ENCODE results near the gene PPM1L.

Gene PPM1L

DNA sequence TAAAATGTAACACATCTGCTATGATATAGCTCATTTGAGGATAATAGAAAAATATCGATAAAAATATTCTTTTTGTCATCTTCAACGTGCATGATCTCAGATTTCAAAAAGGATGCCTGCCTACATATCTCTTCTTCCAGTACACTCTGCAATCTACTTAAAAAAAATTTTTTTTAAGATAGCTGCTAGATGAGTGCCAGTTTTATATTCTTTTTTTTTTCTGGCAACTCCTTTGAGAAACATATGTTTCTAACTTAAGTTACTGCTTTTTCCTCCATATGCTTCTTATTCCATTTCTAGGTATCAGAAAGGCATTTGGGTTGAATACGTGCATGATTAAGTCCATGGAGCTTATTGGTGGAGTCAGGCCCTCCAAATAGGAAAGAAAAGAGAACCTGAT lies 160.4 kb downstream of the PPM1L start:
- TF ChIP-seq, protein P1, sequence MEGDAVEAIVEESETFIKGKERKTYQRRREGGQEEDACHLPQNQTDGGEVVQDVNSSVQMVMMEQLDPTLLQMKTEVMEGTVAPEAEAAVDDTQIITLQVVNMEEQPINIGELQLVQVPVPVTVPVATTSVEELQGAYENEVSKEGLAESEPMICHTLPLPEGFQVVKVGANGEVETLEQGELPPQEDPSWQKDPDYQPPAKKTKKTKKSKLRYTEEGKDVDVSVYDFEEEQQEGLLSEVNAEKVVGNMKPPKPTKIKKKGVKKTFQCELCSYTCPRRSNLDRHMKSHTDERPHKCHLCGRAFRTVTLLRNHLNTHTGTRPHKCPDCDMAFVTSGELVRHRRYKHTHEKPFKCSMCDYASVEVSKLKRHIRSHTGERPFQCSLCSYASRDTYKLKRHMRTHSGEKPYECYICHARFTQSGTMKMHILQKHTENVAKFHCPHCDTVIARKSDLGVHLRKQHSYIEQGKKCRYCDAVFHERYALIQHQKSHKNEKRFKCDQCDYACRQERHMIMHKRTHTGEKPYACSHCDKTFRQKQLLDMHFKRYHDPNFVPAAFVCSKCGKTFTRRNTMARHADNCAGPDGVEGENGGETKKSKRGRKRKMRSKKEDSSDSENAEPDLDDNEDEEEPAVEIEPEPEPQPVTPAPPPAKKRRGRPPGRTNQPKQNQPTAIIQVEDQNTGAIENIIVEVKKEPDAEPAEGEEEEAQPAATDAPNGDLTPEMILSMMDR (IDR thresholded peaks at IDR 0.05; ENCODE audit: low read depth, low read length): no peak
- H3K4me3 ChIP-seq (ENCODE audit: low read depth, low read length): no peak overlapping the region

DNA sequence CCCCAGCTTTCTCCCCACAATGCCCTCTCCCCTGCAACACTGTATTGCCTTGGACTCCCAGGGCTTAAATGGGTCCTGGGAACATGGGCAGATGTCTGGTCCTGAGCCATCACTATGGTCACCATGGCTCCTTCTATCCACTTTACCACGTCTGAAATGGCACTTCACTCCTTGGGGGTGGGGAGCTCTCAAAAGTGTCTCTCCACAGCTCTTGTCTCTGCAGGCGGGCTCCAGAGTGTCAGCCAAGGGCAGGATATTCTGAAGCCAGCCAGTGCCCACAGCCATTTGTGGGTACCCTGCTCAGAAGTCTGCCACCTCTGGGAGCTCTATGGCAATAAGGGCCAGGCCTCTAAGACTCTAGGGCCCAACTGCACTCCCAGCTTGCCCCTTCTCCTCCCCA lies 163.9 kb downstream of the PPM1L start:
- H3K4me3 ChIP-seq (ENCODE audit: low read depth, low read length): no peak overlapping the region
- TF ChIP-seq, protein P1 (IDR thresholded peaks at IDR 0.05; ENCODE audit: low read depth, low read length): no peak

DNA sequence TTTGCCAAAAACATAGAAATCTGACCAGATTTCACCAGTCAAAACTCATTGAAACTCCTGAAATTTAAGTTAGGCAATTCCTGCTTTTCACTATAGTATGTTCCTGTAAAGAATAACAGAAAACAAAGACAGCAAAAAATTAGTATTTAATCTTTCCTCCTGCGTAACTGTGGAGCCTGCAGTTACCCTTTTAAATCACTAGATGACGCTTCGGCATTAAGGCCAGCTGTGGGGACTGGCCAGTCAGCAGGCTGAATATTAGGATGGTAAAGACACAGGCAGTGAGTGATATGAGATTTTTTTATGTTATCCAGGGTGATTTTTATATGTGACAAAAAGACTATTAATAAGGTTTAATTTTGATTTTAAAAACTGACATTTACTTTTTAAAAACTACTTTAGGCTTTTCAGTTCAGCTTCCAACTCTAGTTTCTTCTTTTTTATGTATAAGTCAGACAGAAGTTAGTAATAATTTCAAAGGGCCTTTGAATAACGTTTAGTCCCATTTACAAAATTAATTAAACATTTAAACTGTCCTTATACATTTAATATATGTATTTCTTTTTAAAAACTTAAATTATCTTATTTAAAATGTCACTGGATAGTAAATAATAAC lies 165.1 kb downstream of the PPM1L start:
- TF ChIP-seq, protein P1 (IDR thresholded peaks at IDR 0.05; ENCODE audit: low read depth, low read length): peak; percentile 85
- H3K4me3 ChIP-seq (ENCODE audit: low read depth, low read length): no peak overlapping the region

DNA sequence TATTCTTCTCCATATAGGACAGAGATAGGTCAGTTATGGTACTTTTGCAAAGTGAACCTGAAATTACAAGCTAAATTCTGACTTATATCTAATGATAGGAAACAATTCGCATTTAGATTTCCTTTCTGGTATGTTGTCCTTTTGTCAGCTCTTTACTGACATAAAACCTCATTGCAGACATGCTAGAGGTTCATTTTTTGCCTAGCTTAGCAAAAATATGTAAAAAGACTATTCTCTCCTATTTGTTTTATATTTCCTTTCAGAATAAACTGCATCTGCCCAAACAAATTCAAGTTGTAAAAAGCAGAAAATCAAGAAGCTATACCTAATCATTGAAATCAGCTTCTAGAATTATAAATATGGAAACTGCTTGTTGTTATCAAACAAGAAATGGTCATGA lies 168.7 kb downstream of the PPM1L start:
- TF ChIP-seq, protein P1 (IDR thresholded peaks at IDR 0.05; ENCODE audit: low read depth, low read length): no peak
- H3K4me3 ChIP-seq (ENCODE audit: low read depth, low read length): no peak overlapping the region

DNA sequence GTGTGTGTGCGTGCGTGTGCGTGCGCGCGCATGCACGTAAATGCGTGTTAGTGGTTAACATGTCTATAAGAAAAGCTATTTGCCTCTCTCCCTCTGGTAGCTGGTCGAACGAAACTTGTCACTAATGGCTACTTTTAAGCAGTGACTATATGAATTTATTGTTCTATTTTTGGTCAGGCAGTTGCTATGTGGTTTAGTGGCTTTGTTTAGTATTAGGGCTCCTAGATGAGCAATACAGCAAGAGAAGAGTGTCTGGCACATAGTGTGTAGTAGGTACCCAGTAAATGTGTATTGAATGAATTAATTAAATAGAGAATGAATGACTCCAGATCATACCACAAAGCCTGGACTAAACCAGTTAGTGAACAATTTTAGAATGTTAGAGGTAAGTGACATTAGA lies 171.6 kb downstream of the PPM1L start:
- no peak overlapping the region for H3K4me3 ChIP-seq (ENCODE audit: low read depth, low read length)
- TF ChIP-seq, protein P1 (IDR thresholded peaks at IDR 0.05; ENCODE audit: low read depth, low read length): no peak

DNA sequence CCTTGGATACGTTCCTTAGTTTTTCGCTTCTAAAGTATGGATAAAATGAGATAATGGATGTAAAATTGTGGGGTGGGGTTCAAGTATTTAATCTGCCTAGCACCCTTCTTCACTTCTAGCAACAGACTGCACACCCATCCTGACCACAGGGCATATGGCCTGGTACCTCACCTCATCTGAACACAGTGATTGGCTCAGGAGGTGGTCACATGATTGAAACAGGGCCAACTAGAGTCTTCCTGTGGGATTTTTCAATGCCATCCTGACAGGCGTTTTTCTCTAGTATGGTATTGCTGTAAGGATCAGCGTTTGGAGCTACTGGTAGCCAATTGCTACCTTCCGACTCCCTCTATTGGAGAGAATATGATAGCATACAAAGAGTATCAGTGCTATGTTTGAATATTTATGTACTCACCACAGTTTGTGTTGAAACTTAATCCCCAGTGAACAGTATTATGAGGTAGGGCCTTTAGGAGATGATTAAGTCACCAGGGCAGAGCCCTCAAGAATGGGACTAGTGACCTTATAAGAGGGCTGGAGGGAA lies 172.2 kb downstream of the PPM1L start:
- H3K4me3 ChIP-seq (ENCODE audit: low read depth, low read length): no peak overlapping the region
- TF ChIP-seq, protein P1 (IDR thresholded peaks at IDR 0.05; ENCODE audit: low read depth, low read length): no peak

DNA sequence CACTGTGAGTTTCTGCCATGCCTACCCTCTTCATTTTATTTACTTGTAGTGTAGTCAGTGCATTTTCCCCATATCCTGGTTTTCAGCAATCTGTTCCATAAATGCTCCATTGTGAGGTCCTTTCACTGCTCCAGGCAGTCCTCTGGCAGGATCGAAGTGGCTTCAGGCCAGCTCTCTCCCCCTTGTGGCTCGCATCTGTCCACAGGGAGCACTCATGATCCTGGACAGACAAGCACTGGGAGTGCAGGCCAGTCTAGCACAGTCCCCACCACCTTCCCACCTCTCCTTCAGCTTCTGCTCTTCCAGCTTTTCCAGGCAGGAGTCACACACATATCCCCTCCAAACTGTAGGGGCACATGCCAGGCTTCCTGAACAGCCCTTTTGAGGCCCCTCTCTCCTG lies 173.6 kb downstream of the PPM1L start:
- TF ChIP-seq, protein P1 (IDR thresholded peaks at IDR 0.05; ENCODE audit: low read depth, low read length): no peak
- no peak overlapping the region for H3K4me3 ChIP-seq (ENCODE audit: low read depth, low read length)

Data from WI38 (cell line).